GM08714 (cell line): ENCODE measurements around the gene ICAM3.

Experiments used
- H3K4me3 ChIP-seq: fragments of 200-500 bp; sonication (Bioruptor generic); 2 replicates; pipeline ENCODE4 v1.5.1; 2014; ENCODE audit warnings: mild to moderate bottlenecking, low read length, inconsistent platforms
- ZNF274 ChIP-seq: IDR thresholded peaks from 2 replicates; pipeline ENCODE4 v1.6.1; 2012; ENCODE audit warnings: mild to moderate bottlenecking, low read depth, low read length

ICAM3 gene

DNA sequence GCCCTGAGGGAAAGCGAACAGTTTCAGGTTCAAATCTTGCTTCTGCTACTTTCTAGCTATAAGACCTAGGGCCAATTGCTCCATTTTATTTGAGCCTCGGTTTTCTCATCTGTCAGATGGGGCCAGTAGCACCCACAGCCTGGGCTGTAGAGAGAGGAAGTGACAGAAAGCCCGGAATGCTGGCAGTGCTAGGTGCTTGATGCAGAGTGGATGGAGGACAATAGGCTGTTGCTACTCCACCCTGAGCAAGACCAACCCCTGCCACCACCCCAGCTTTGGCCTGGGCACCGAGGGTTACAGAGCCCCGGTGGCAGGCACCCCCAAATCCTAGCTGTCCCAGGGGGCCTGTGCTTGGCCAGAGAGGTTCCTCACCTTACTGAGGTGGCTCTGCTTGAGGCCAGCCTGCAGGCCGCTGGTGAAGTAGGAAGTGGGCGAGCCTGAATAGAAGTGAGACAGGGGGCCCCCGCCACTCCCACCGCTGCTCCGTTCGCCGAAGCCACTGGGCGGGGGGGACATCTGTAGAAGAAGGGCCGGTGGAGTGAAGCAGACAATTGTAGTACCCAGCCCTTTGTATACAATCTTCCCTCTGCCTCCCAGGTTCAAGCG lies 21.5 kb downstream of the ICAM3 start:
- no peak for TF ChIP-seq ZNF274
- no peak overlapping the region for H3K4me3 ChIP-seq

DNA sequence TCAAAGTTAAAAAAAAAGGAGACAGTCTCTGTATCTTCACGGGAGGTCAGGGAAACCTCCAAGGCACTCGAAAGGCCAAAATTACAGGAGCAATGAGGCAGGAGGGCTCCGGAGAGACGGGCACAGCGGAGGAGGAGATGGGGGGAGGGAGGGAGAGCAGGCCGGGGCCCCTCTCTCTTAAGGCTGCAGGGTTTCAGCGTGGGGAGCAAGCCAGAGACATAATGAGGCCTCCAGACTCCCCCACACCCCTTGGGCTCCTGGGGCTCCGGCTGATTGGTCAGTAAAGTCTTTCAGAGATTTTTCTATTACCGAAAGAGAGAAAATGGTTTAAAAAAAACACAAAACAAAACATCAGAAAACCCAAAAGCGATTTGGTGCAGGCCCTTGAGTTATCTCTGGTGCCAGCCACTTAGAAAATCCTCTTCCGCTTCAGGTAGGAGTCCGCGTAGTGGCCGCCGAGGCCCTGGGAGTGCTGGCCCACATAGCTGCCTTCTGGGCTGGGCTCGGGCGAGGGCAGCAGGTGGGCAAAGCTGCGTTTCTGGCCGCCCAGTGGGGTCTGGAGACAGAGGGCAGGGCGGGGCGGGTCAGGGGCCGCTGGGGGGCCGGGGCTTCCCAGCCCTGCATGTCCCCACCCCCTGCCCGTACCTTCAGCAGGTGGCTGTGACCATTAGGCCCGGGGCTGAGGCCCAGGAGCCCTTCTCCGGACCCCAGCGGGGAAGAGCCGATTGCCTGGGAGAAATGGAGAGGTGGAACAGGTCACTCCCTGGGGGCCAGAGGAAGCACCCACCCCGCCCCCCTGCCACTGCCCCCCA lies 22.2 kb downstream of the ICAM3 start:
- H3K4me3 ChIP-seq: no peak overlapping the region
- TF ChIP-seq ZNF274: no peak

DNA sequence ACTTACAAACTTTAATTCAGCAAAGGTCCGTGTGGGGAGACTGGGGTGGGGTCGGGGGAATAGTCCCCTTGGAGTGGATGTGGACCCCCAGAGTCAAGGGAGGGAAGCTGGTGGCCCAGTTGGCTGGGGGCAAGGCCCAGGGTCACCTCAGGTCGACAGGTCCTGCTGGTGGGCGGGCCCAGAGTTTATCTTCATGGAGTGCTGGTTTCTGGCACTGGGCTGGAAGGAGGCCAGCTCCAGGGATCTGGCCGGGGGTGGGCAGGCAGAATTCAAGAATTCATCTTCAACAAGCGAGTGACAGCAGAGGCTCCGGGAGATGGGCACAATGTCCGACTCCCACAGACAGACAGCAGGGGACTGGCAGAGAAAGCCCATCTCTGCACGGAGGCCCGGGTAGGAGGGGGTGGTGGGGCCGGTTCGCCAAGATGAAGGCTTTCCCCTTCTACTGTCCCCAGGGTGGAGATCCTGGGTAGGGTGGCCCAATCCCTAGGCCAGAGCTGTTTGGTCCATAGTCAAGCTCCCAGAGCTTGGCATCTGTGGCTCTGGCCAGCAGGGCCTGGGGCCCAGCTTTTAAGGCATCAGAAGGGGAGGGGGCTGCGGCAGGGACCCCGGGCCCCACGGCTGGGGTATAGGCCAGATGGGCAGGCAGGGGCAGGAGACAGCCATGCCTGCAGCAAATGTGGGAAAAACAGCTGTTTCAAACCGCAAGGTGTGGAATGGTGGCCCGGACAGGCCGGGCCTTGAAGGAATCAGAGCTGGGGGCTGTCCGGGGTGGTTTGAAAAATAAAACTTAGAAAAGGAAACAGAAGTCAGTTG lies 23.0 kb downstream of the ICAM3 start:
- no peak for TF ChIP-seq ZNF274
- H3K4me3 ChIP-seq: no peak overlapping the region; the same call in 1 of the 2 replicates

DNA sequence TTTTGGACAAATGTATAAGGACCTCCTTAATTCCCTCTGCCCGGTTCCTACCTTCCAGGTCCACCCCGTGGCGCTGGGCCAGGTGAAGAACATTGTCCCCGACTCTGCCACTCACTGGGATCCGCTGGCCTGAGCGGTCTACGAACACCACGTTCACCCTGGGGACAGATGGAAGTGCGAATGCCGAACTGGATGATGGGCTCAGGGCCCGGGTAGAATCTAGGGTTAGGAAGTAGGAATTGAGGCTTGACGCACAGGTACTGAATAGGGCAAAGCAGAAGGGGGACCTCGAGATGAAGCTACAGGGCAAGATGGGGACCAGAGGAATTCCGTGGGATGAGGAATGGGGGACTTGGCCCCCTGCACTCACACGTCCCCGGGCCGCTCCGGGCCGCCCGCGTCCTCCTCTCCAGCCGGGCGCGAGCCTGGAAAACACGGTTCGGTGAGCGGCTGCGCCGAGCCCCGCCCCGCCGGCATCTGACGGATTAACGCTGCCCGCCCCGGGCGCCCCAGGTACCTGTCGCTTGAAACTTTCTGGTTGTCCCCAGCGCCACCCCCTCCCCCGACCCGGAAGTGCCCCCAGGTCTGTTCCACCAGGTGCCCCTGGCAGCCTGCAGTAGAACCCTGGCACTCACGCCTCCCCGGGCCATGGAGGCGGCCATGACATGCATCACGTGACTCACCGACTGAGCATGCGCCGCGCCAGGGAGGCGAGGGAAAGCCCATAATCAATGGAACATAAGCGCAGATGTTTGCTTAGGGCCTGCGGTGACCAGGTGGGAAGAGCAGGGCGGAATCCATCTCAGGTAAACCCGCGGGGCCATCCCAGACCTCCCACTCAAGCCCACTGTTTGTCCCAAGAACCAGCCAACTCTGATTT lies 23.8 kb downstream of the ICAM3 start, which contains the start of gene FDX2:
FDX2 (minus strand) TSS at position 681 of the 880 bp plus-strand sequence; CDS start at position 662, 19 bp downstream.
- no peak for TF ChIP-seq ZNF274
- H3K4me3 ChIP-seq: peak within 1 kb of the TSS; percentile 64

DNA sequence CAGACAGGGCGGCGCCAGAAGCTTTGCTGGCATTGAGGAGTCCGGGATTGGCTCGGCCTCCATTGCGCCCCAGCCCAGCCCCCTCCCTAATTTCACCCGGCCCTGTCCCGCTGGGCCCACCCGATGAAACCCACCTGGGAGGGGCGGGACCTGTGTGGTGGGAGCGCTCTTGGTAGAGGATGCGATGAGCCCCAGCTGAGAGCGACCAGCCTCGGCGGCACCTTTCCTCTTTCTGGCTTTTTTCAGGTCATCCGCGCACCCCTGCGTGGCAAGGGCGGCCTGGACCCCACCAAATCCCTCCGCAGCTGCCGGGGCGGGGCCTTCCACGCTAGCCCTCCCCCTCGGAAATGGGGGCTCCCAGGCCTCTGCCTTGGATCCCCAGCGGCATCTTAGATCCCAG lies 30.0 kb downstream of the ICAM3 start, which contains the start of gene ZGLP1:
ZGLP1 (minus strand) TSS at position 393 of the 400 bp plus-strand sequence.
- H3K4me3 ChIP-seq: no peak within 1 kb of the TSS
- TF ChIP-seq ZNF274: no peak

DNA sequence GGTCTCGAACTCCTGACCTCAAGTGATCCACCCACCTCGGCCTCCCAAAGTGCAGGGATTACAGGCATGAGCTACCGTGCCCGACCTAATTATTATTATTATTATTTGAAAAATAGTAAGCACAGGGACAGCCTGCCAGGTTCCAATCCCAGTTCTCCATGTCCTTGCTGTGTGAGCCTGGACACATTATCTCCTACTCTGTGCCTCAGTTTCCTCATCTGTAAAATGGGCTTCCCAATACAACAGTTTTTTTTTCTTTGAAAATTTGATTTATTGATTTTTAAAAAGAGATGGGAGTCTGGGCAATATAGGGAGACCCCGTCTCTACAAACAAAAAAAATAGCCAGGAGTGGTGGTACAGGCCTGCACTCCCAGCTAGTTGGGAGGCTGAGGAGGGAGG lies 33.1 kb downstream of the ICAM3 start:
- no peak for TF ChIP-seq ZNF274
- no peak overlapping the region for H3K4me3 ChIP-seq

DNA sequence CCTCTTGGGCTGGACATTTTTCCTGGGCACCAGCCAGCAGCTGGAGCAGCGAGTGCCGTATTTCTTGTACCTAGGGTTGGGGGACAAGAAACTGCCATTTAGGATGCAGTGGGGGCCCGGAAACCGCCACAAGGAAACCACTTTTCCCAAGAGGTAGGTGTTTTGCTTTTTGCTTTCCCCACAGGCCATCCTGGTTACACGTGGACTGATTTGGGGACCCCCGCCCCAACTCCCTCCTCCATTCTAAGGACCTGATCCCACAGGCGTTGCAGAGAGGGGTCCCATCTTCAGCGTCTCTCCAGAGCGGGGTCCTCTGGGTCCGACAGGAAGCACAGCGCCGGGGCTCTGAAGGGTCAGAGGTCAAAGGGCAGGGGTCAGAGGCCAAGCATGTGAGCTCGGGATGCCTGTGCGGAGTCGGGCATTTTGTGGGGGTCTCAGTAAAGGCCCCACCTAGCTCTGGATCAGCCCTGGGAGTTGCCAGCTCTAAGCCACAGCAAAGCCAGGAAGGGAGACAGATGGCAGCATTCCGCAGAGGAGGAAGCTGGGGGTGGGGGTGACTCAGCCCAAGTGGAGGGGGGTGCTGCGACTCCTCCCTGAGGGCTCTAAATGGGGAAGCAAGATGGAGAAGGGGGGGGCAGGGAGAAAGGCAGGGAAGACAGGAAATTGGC lies 34.2 kb downstream of the ICAM3 start:
- no peak overlapping the region for H3K4me3 ChIP-seq
- TF ChIP-seq ZNF274: no peak

DNA sequence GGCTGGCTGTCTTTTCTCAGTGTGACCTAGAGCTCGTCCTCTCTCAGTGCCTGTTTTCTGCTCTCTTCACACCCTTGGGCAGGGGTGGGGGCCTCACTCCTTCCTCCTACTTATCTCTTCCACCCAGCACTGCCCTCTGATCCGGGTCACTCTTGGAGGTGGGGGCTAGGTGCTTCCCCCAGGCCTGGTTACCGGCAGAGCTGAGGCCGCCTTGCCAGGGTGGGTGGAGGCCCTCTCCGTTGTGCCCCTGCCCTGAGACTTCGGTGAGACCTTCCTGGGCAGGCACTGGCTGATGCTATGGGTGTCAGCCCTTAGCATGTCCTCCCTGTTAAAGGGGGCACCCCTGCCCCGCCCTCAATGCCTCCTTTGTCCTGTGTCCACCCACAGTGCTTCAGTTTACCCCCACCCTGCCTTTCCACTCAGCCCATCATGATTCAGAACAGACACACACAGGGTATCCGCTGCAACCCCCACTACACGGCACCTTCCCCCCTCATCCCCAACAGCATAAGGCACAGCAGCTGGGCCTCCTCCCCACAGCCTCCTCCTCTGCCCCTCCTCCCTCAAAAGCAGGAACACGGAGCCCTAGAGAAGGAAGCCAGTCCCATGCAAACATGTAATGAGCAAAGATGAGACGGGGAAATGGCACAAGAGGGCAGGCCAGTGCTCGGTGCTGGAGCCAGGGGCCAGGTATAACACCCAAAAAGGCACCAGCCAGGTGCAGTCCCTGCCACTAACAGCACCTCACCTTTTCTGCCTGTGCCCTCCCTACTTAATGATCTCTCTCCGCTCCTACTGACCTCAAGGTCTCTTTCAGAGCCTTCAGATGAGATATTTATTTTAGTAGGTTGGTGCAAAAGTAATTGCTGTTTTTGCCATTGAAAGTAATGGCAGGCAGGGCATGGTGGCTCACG lies 39.6 kb downstream of the ICAM3 start:
- TF ChIP-seq ZNF274: no peak
- H3K4me3 ChIP-seq: no peak overlapping the region

DNA sequence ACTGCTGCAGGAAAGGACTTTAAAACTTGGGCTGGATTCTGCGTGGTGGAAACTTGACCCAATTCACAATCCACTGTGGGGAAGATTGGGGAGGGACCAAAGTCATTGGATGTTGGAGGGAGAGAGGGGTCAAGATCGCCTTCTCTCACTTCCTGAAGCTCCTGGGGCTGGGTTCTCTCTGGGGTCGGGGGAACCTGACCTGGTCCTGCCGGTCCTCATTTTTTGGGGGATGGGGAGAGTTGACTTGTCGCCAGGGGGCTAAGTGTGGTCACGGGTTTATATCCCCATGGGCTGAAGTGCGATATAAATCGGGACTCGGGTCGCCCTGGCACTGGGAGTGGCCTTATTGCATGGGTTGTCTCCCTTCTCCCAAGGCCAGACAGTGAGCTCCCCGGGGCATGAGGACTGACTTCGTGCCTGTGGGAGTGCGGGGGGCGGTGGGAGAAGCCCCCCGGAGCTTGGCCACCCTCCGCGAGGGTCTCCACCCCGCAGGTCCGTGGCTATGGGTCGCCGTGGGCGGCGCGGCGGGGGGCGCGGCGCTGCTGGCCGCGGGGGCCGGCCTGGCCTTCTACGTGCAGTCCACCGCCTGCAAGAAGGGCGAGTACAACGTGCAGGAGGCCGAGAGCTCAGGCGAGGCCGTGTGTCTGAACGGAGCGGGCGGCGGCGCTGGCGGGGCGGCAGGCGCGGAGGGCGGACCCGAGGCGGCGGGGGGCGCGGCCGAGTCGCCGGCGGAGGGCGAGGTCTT lies 43.4 kb downstream of the ICAM3 start:
- TF ChIP-seq ZNF274: no peak
- H3K4me3 ChIP-seq: peak overlapping the region; percentile 42; the same call in 1 of the 2 replicates

DNA sequence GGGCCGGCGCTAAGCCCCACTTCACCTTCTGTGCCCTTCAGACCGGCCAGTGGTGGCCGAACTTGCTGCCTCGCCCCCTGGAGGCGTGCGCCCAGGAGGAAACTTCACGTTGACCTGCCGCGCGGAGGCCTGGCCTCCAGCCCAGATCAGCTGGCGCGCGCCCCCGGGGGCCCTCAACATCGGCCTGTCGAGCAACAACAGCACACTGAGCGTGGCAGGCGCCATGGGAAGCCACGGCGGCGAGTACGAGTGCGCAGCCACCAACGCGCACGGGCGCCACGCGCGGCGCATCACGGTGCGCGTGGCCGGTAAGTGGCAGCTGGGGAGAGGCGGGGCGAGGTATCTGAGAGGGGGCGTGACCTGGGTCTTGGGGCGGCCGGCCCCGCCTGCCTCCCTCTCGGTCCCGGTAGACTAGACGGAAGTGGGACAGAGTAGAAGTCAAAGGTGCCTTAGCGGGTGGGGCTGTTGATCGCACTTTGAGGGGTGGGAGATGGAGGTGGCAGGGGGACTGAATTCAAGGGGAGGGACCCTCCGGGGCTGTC lies 44.0 kb downstream of the ICAM3 start:
- no peak for TF ChIP-seq ZNF274
- peak overlapping the region; percentile 42; the same call in 1 of the 2 replicates for H3K4me3 ChIP-seq

DNA sequence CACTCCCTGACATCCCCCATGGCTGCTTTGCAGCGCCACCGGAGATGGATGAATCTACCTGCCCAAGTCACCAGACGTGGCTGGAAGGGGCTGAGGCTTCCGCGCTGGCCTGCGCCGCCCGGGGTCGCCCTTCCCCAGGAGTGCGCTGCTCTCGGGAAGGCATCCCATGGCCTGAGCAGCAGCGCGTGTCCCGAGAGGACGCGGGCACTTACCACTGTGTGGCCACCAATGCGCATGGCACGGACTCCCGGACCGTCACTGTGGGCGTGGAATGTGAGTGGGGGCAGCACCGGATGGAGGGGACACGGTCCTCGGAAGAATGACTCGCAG lies 45.1 kb downstream of the ICAM3 start:
- TF ChIP-seq ZNF274: no peak
- no peak overlapping the region for H3K4me3 ChIP-seq
